Measurements from ENCODE around the gene TAS2R14. TPM values are rescaled to one million over a fixed set of nuclear protein-coding genes. Genes with fewer than 3 reads are reported as not detected.

Gene TAS2R14
- polyA plus RNA-seq, 1 of the 3 experiments (the other 2 are of a cell fraction) = 1.4 TPM

- H3K27ac ChIP-seq (ENCODE audit: low read depth in 2 of 2, low read length in 1 of 2) = no peak overlapping the region
- TF ChIP-seq TAF1 (IDR thresholded peaks at IDR 0.05; ENCODE audit: borderline replicate concordance, low read depth, low read length) (no peak), TCF12 (IDR thresholded peaks at IDR 0.05) (peak; percentile 41; the same call in 1 of the 2 replicates), JUND (IDR thresholded peaks at IDR 0.05) (0 out of 2 replicates have a peak, but pooled peaks have one; percentile 11), MEF2A (IDR thresholded peaks at IDR 0.05; ENCODE audit: borderline replicate concordance, low read depth) (no peak), NFIC (IDR thresholded peaks at IDR 0.05; ENCODE audit: borderline replicate concordance) (no peak)
- no peaks in the 10 kb centered on the region for H3K9me2 ChIP-seq
- peaks cover 31% of the 10 kb centered on the region for H3K79me2 ChIP-seq (ENCODE audit: insufficient read depth)
- no peak for DNase-seq
- no peaks in the 10 kb centered on the region; the same call in 1 of the 2 replicates for H3K9me3 ChIP-seq
- no peaks in the 10 kb centered on the region for H3K27me3 ChIP-seq (ENCODE audit: insufficient read depth)
- no peak overlapping the region for H3K4me3 ChIP-seq (ENCODE audit: low read depth in 2 of 2, low read length in 1 of 2)
- CTCF ChIA-PET = interaction anchor here (1.3 kb wide), 1 partner anchor 242 kb away, joined by 5 read pairs; no protein-coding TSS in a partner anchor
- H3F3A ChIP-seq (replicated peaks; ENCODE audit: insufficient read depth) = no peaks in the 10 kb centered on the region
- no peaks in the 10 kb centered on the region for H4K20me1 ChIP-seq (ENCODE audit: insufficient read depth)
- H3K36me3 ChIP-seq (replicated peaks in 1 of 2; ENCODE audit: control insufficient read depth in 1 of 2, insufficient read depth in 2 of 2, low read length in 1 of 2) = no peaks in the 10 kb centered on the region
- POLR2A ChIA-PET = no interaction called here
- no peak overlapping the region for H2AFZ ChIP-seq (ENCODE audit: low read depth)
- H3K4me1 ChIP-seq (ENCODE audit: control insufficient read depth in 1 of 2, insufficient read depth in 2 of 2, low read depth in 1 of 2, low read length in 1 of 2) = no peaks in the 10 kb centered on the region; a peak in 1 of 4 replicates
- H3K4me2 ChIP-seq = no peak overlapping the region
- H3K9ac ChIP-seq = no peak overlapping the region
These were observed 18.7 kb upstream of the TAS2R14 start for GRCh38 chr12:10957741-10958140.

- no peaks in the 10 kb centered on the region for H3K27me3 ChIP-seq (ENCODE audit: insufficient read depth)
- POLR2A ChIA-PET = no interaction called here
- no peaks in the 10 kb centered on the region for H3F3A ChIP-seq (replicated peaks; ENCODE audit: insufficient read depth)
- no peaks in the 10 kb centered on the region for H4K20me1 ChIP-seq (ENCODE audit: insufficient read depth)
- no peaks in the 10 kb centered on the region for H3K36me3 ChIP-seq (replicated peaks in 1 of 2; ENCODE audit: control insufficient read depth in 1 of 2, insufficient read depth in 2 of 2, low read length in 1 of 2)
- CTCF ChIA-PET = no interaction called here
- no peak overlapping the region for H3K27ac ChIP-seq (ENCODE audit: low read depth in 2 of 2, low read length in 1 of 2)
- no peak overlapping the region for H3K4me3 ChIP-seq (ENCODE audit: low read depth in 2 of 2, low read length in 1 of 2)
- H2AFZ ChIP-seq (ENCODE audit: low read depth) = no peak overlapping the region
- TF ChIP-seq PBX3 (IDR thresholded peaks at IDR 0.05) = no peak
- no peak for TF ChIP-seq GABPA (IDR thresholded peaks at IDR 0.05; ENCODE audit: low read depth)
- TF ChIP-seq MEF2A (IDR thresholded peaks at IDR 0.05; ENCODE audit: borderline replicate concordance, low read depth) = no peak
- TF ChIP-seq MAX (IDR thresholded peaks at IDR 0.05; ENCODE audit: low read depth) = no peak
- no peak for TF ChIP-seq RCOR1 (IDR thresholded peaks at IDR 0.05; ENCODE audit: low read length)
- no peak for TF ChIP-seq NFIC (IDR thresholded peaks at IDR 0.05; ENCODE audit: borderline replicate concordance)
- no peak for TF ChIP-seq USF2 (IDR thresholded peaks at IDR 0.05; ENCODE audit: borderline replicate concordance, low read depth, low read length)
- no peak for DNase-seq
- H3K79me2 ChIP-seq (ENCODE audit: insufficient read depth) = peaks cover 31% of the 10 kb centered on the region
- H3K9me2 ChIP-seq = no peaks in the 10 kb centered on the region
- H3K4me1 ChIP-seq (ENCODE audit: control insufficient read depth in 1 of 2, insufficient read depth in 2 of 2, low read depth in 1 of 2, low read length in 1 of 2) = no peaks in the 10 kb centered on the region
- no peaks in the 10 kb centered on the region; the same call in 1 of the 2 replicates for H3K9me3 ChIP-seq
- no peak overlapping the region for H3K9ac ChIP-seq
- no peak overlapping the region for H3K4me2 ChIP-seq
These were observed 17.0 kb upstream of the TAS2R14 start for GRCh38 chr12:10956085-10956484.

- no peak for TF ChIP-seq ZBTB33 (IDR thresholded peaks at IDR 0.05; ENCODE audit: borderline replicate concordance, low read depth)
- no peak for TF ChIP-seq PBX3 (IDR thresholded peaks at IDR 0.05)
- no peak for TF ChIP-seq EP300 (IDR thresholded peaks at IDR 0.05; ENCODE audit: borderline replicate concordance in 1 of 2, low read depth in 1 of 2, low read length in 1 of 2)
- WGBS (ENCODE audit: low lambda C conversion rate) = 94% methylated on average over 2 of the region's 4 CpGs
- H2AFZ ChIP-seq (ENCODE audit: low read depth) = no peak overlapping the region
- no peak overlapping the region for H3K9ac ChIP-seq
- no peak overlapping the region for H3K27ac ChIP-seq (ENCODE audit: low read depth in 2 of 2, low read length in 1 of 2)
- no peak overlapping the region for H3K4me2 ChIP-seq
- no peak overlapping the region for H3K4me3 ChIP-seq (ENCODE audit: low read depth in 2 of 2, low read length in 1 of 2)
- no peaks in the 10 kb centered on the region; the same call in 1 of the 2 replicates for H3K9me3 ChIP-seq
- H3K36me3 ChIP-seq (replicated peaks in 1 of 2; ENCODE audit: control insufficient read depth in 1 of 2, insufficient read depth in 2 of 2, low read length in 1 of 2) = peaks cover 0 to 2% of the 10 kb centered on the region in 2 experiments
- POLR2A ChIA-PET = no interaction called here
- CTCF ChIA-PET = interaction anchor here (1.0 kb wide), 1 partner anchor 247 kb away, joined by 3 read pairs; no protein-coding TSS in a partner anchor
- H3K4me1 ChIP-seq (ENCODE audit: control insufficient read depth in 1 of 2, insufficient read depth in 2 of 2, low read depth in 1 of 2, low read length in 1 of 2) = no peaks in the 10 kb centered on the region
- H3K27me3 ChIP-seq (ENCODE audit: insufficient read depth) = no peaks in the 10 kb centered on the region
- peaks cover 31% of the 10 kb centered on the region for H3K79me2 ChIP-seq (ENCODE audit: insufficient read depth)
- no peaks in the 10 kb centered on the region; the same call in 1 of the 2 replicates for H3K9me2 ChIP-seq
- no peak for DNase-seq
- H3F3A ChIP-seq (replicated peaks; ENCODE audit: insufficient read depth) = no peaks in the 10 kb centered on the region
- no peaks in the 10 kb centered on the region for H4K20me1 ChIP-seq (ENCODE audit: insufficient read depth)
These were observed 13.6 kb upstream of the TAS2R14 start for GRCh38 chr12:10952645-10953044.

All from SK-N-SH (cell line).